Activated CD8-positive, alpha-beta T cell treated with anti-CD3 and anti-CD28 coated beads, Interleukin-2, amount 10 ng/mL, durations not matched to agents 7 days and 5 days (primary cell): ENCODE data around the gene CASTOR1. TPM values are rescaled to one million over a fixed set of nuclear protein-coding genes. Genes with fewer than 3 reads are reported as not detected.

ENCODE experiments used
- ATAC-seq: fragments of 150-1000 bp; cut with Tn5 transposase; one replicate; pipeline ENCODE4 v1.10.0; 2021; ENCODE audit warnings: moderate library complexity
- CTCF ChIA-PET: fragments of 350-600 bp; sonication (Branson Sonifier 250); formaldehyde crosslinking; loops from one replicate; lab custom pipeline; 2021; ENCODE audit warnings: antibody characterized with exemption; lab: Charles Lee
- POLR2A ChIA-PET: fragments of 350-600 bp; sonication (Branson Sonifier 250); formaldehyde crosslinking; loops from one replicate; lab custom pipeline; 2021; ENCODE audit warnings: antibody characterized with exemption; lab: Charles Lee
- DNase-seq: peaks from one replicate; pipeline ENCODE4 v3.0.0-alpha.2; 2020
- H3K27ac Mint-ChIP-seq: one replicate; pipeline ENCODE4 v1.8.0; 2021; ENCODE audit warnings: mild to moderate bottlenecking, mixed read lengths
- H3K27me3 Mint-ChIP-seq: one replicate; pipeline ENCODE4 v1.8.0; 2021; ENCODE audit warnings: low read depth, mixed read lengths
- H3K36me3 Mint-ChIP-seq: one replicate; pipeline ENCODE4 v1.8.0; 2021; ENCODE audit warnings: low read depth, mixed read lengths
- H3K4me1 Mint-ChIP-seq: one replicate; pipeline ENCODE4 v1.8.0; 2021; ENCODE audit warnings: low read depth, mixed read lengths
- H3K4me3 Mint-ChIP-seq: one replicate; pipeline ENCODE4 v1.8.0; 2021; ENCODE audit warnings: mild to moderate bottlenecking, mixed read lengths
- H3K9me3 Mint-ChIP-seq: one replicate; pipeline ENCODE4 v1.8.0; 2022; ENCODE audit warnings: mixed read lengths; ENCODE audit not compliant: insufficient read depth
- total RNA-seq, 2 experiments: library from RNA; stranded (reverse); gene quantifications; one replicate each; pipeline ENCODE4 v1.2.3, GENCODE V29; 2021

CASTOR1 gene
- total RNA-seq, 2 experiments from 2014 or later = 24.5 to 25.4 TPM

DNA sequence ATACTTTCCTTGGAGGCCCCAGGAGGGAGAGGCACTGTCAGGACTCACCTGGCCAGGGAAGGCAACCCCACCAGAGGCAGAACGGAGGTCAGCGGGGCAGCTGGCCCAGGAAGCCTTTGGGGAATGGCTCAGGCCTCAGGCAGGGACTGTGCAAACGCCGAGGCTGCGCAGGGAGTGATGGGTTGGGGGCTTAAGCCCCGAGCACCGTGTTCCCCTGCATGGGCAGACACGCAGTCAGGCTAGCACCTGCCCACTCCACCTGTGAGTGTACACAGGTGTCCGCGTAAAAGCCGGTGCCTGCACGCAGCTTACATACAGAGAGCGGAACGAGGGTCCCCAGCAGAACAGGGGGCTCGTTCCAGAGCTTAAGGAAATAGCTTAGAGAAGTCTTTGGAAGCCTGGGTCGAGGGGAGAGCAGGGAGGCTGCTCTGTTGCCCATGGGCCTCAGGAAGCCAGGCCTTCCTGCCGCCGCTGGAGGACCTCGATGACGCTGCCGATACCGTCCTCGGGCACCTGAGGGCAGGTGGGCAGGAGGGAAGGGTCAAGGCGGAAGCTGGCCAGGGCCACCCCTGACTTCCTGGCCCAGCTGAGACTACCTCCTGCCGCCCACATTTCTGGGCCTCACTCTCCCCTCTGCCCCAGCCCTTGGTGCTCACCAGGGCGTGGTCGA, 4.0 kb downstream of the CASTOR1 start:
- no peaks in the 10 kb centered on the region for H3K27me3 Mint-ChIP-seq
- CTCF ChIA-PET = interaction anchor here (0.9 to 4.8 kb wide), 10 partner anchors 18 to 181 kb away, joined by 3 to 59 read pairs (median 4); partner anchors contain the start of gene RNF215
- no peak overlapping the region for H3K4me3 Mint-ChIP-seq
- no peak for DNase-seq
- peak overlapping the region; percentile 82 for H3K27ac Mint-ChIP-seq
- H3K9me3 Mint-ChIP-seq = no peaks in the 10 kb centered on the region
- H3K36me3 Mint-ChIP-seq = peaks cover 24% of the 10 kb centered on the region
- POLR2A ChIA-PET = interaction anchor here (0.5 to 4.9 kb wide), 3 partner anchors 21 to 98 kb away, joined by 3 to 17 read pairs (median 4); no protein-coding TSS in a partner anchor
- peaks cover 69% of the 10 kb centered on the region for H3K4me1 Mint-ChIP-seq
- no peak for ATAC-seq

DNA sequence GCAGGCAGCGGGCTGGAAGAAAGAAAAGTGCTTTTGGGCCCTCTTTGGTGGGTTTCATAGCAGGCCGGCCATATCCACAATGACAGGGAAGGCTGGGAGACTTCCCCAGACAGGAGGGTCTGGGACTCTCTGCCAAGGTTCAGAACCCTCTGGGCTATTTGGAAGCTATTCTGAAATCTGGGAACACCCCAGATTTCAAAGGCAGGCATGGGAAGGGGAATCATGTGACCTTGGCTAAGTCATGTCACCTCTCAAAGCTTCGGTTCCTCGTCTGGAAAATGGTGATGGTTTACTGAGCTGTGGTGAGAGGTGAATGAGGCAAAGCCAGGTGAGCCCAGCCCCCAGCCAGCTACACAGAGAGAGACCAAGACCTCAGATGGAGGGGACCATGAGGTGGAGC, 4.6 kb downstream of the CASTOR1 start:
- Mint-ChIP-seq H3K27ac (peak overlapping the region; percentile 82), H3K4me1 (peaks cover 66% of the 10 kb centered on the region), H3K27me3 (no peaks in the 10 kb centered on the region), H3K9me3 (no peaks in the 10 kb centered on the region), H3K36me3 (peaks cover 27% of the 10 kb centered on the region), H3K4me3 (peak overlapping the region; percentile 71)
- CTCF ChIA-PET = interaction anchor here (1.2 to 4.8 kb wide), 7 partner anchors 17 to 180 kb away, joined by 4 to 59 read pairs (median 6); partner anchors contain the start of gene RNF215
- ATAC-seq (no peak), DNase-seq (no peak)
- POLR2A ChIA-PET = interaction anchor here (0.5 to 4.9 kb wide), 4 partner anchors 21 to 206 kb away, joined by 3 to 17 read pairs (median 4); no protein-coding TSS in a partner anchor

DNA sequence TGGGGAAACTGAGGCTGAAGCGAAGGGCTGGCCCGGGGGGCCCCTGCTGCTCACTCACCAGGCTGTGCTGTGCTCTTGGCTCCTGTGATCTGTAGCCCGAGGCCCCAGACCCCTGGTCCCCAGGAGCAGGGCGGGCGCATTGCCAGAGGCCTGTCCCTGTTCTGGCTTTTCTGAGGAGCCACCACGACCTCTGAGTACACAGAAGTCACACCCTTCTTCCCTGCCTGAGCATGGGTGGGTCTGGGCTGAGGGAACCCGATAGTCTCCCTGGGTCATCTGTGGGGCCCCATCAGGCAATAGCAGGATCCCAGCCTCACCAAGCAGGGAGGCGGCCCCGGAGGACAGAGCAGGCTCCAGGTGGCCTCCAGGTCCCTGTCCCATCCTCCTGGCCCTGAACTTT, 5.1 kb downstream of the CASTOR1 start:
- H3K4me1 Mint-ChIP-seq = peaks cover 68% of the 10 kb centered on the region
- CTCF ChIA-PET = interaction anchor here (1.2 to 4.8 kb wide), 10 partner anchors 17 to 191 kb away, joined by 3 to 59 read pairs (median 5); no protein-coding TSS in a partner anchor
- peaks cover 32% of the 10 kb centered on the region for H3K36me3 Mint-ChIP-seq
- POLR2A ChIA-PET = interaction anchor here (0.6 to 2.2 kb wide), 4 partner anchors 14 to 206 kb away, joined by 3 to 12 read pairs (median 4); no protein-coding TSS in a partner anchor
- H3K27ac Mint-ChIP-seq = peak overlapping the region; percentile 82
- DNase-seq (no peak), ATAC-seq (no peak)
- H3K9me3 Mint-ChIP-seq = no peaks in the 10 kb centered on the region
- no peaks in the 10 kb centered on the region for H3K27me3 Mint-ChIP-seq
- peak overlapping the region; percentile 71 for H3K4me3 Mint-ChIP-seq

DNA sequence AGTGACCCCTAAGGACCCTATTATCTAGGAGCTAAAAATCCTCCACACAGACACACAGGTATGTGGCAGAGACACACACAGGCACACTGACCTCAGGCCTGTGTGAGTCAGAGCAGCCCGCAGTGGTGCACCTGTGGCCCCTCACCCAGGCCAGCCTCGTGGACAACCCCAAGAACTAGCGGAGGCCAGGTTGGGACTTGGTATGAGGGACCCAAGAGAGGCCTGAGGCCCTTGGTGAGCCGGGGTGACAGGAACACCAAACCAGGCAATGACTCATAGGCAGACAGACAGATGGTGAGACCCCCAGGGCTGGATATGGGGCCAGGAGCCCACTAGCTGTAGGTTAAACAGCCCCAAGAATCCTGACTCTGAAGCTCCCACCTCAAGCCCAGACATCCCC, 6.0 kb downstream of the CASTOR1 start:
- H3K4me1 Mint-ChIP-seq = peaks cover 72% of the 10 kb centered on the region
- no peaks in the 10 kb centered on the region for H3K9me3 Mint-ChIP-seq
- POLR2A ChIA-PET = interaction anchor here (0.6 to 2.2 kb wide), 7 partner anchors 13 to 176 kb away, joined by 3 to 12 read pairs (median 3); no protein-coding TSS in a partner anchor
- peaks cover 1% of the 10 kb centered on the region for H3K27me3 Mint-ChIP-seq
- CTCF ChIA-PET = interaction anchor here (0.9 to 4.8 kb wide), 11 partner anchors 20 to 191 kb away, joined by 3 to 59 read pairs (median 5); no protein-coding TSS in a partner anchor
- no peak for DNase-seq
- peak overlapping the region; percentile 71 for H3K4me3 Mint-ChIP-seq
- H3K27ac Mint-ChIP-seq = peak overlapping the region; percentile 80
- no peak for ATAC-seq
- peaks cover 37% of the 10 kb centered on the region for H3K36me3 Mint-ChIP-seq

DNA sequence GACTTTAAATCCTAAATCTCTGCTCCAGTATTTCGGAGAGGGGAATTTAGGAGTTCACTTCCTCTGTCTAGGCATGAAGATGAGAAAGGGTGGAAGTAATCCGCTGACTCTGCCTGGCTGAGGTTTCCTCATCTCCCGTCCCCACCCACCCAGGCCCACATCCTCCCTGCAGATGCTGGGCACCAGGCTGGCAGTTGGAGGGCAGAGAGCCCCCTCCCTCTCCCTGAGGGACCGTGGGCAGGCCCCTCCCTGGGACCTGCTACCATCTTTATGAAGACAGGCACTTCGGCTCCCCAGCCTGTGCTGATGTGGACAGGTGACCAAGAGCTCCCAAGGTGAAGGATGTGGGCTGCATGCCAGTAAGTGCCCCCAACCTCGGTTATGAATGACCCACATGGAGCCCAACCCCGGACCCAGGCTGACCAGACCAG, 6.7 kb downstream of the CASTOR1 start:
- peak overlapping the region; percentile 80 for H3K27ac Mint-ChIP-seq
- ATAC-seq = no peak

DNA sequence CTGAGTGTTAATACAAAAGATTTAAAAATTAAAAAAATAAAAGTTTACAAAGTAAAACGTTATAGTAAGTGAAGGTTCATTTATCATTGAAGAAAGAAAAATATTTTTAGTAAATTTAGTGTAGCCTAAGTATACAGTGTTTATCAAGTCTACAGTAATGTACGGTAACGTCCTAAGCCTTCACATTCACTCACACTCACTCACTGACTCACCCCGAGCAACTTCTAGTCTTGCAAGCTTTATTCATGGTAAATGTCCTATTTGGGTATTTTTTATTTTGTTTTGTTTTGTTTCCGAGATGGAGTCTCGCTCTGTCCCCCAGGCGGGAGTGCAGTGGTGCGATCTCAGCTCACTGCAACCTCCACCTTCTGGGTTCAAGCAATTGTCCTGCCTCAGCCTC, 8.8 kb downstream of the CASTOR1 start:
- Mint-ChIP-seq H3K4me3 (no peak overlapping the region), H3K36me3 (peaks cover 50% of the 10 kb centered on the region), H3K9me3 (no peaks in the 10 kb centered on the region), H3K4me1 (peaks cover 73% of the 10 kb centered on the region), H3K27me3 (peaks cover 1% of the 10 kb centered on the region), H3K27ac (no peak overlapping the region)
- DNase-seq (no peak), ATAC-seq (no peak)
- CTCF ChIA-PET = interaction anchor here (1.3 to 5.1 kb wide), 7 partner anchors 8 to 173 kb away, joined by 4 to 37 read pairs (median 5); partner anchors contain the start of genes CASTOR1 and RNF215
- POLR2A ChIA-PET = interaction anchor here (1.8 kb wide), 1 partner anchor 14 kb away, joined by 10 read pairs; the partner anchor contains the start of gene OSM

More for the DNA sequence above, 6.7 kb downstream of the CASTOR1 start:
- Mint-ChIP-seq H3K9me3 (no peaks in the 10 kb centered on the region), H3K4me3 (peak overlapping the region; percentile 71), H3K36me3 (peaks cover 42% of the 10 kb centered on the region), H3K27me3 (peaks cover 1% of the 10 kb centered on the region), H3K4me1 (peaks cover 72% of the 10 kb centered on the region)
- CTCF ChIA-PET = interaction anchor here (0.9 to 4.8 kb wide), 6 partner anchors 20 to 174 kb away, joined by 3 to 59 read pairs (median 6); no protein-coding TSS in a partner anchor
- POLR2A ChIA-PET = interaction anchor here (0.6 to 2.2 kb wide), 5 partner anchors 14 to 141 kb away, joined by 3 to 12 read pairs (median 3); no protein-coding TSS in a partner anchor
- DNase-seq = no peak

DNA sequence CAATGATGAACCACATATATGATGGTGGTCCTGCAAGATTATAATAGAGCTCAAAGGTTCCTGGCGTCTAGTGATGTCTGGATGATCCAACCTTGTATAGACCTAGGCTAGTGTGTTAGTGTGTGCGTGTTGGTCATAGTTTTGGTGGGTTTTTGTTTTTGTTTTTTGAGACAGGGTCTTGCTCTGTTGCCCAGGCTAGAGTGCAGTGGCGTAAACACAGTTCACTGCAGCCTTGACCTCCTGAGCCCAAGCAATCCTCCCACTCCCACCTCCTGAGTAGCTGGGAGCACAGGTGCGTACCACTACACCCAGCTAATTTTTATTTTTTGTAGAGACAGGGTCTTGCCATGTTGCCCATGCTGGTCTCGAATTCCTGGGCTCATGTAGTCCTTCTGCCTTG, 9.4 kb downstream of the CASTOR1 start:
- Mint-ChIP-seq H3K27ac (peak overlapping the region; percentile 55), H3K4me1 (peaks cover 73% of the 10 kb centered on the region), H3K36me3 (peaks cover 51% of the 10 kb centered on the region), H3K9me3 (no peaks in the 10 kb centered on the region), H3K4me3 (peak overlapping the region; percentile 12), H3K27me3 (peaks cover 1% of the 10 kb centered on the region)
- DNase-seq (no peak), ATAC-seq (no peak)
- ChIA-PET POLR2A (interaction anchor here (1.0 to 1.8 kb wide), 2 partner anchors 13 to 76 kb away, joined by 4 to 10 read pairs; partner anchors contain the start of genes CCDC157, OSM and SF3A1), CTCF (interaction anchor here (1.3 to 5.1 kb wide), 6 partner anchors 8 to 172 kb away, joined by 4 to 37 read pairs (median 5); partner anchors contain the start of genes CASTOR1 and RNF215)

DNA sequence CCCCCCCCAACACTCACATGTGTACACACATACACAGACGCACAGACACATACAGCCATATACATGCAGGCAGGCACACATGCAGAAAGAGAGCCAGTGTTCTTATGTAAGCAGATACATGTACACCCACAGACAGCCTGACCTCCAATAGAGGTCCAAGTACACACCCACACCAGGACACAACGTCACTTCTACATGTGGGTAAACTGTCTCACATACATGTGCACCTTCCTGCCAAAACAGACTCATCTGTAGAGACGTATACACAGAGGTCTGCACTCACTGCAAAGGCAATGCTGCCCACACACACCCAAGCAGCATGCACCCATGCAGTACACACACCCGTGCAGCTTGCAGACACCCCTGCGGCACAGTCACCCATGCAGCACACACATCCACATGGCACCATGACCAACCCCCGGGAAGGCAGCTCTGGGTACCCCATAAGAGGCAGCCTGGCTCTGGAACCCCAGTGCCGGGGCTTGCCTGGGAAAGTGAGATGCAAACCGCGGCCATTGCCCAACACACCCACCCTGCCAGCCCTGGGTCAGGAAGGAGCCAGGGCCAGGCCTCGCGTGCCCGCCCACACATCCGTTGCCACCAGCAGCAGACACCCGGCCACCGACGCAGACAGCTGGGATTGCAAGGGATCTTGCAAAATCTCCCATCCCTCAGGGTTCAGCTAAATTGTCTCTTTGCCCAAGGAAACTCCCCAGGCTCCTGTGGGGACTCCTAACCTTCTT, 10.1 kb downstream of the CASTOR1 start:
- ChIA-PET POLR2A (interaction anchor here (0.9 to 1.8 kb wide), 3 partner anchors 11 to 77 kb away, joined by 3 to 10 read pairs (median 4); partner anchors contain the start of genes CCDC157, OSM and SF3A1), CTCF (interaction anchor here (1.3 to 5.1 kb wide), 5 partner anchors 8 to 108 kb away, joined by 4 to 37 read pairs (median 5); partner anchors contain the start of genes CASTOR1 and RNF215)
- no peak for DNase-seq
- ATAC-seq = no peak
- Mint-ChIP-seq H3K27ac (peak overlapping the region; percentile 55), H3K36me3 (peaks cover 52% of the 10 kb centered on the region), H3K4me3 (peak overlapping the region; percentile 12), H3K4me1 (peaks cover 72% of the 10 kb centered on the region), H3K27me3 (peaks cover 1% of the 10 kb centered on the region), H3K9me3 (no peaks in the 10 kb centered on the region)

DNA sequence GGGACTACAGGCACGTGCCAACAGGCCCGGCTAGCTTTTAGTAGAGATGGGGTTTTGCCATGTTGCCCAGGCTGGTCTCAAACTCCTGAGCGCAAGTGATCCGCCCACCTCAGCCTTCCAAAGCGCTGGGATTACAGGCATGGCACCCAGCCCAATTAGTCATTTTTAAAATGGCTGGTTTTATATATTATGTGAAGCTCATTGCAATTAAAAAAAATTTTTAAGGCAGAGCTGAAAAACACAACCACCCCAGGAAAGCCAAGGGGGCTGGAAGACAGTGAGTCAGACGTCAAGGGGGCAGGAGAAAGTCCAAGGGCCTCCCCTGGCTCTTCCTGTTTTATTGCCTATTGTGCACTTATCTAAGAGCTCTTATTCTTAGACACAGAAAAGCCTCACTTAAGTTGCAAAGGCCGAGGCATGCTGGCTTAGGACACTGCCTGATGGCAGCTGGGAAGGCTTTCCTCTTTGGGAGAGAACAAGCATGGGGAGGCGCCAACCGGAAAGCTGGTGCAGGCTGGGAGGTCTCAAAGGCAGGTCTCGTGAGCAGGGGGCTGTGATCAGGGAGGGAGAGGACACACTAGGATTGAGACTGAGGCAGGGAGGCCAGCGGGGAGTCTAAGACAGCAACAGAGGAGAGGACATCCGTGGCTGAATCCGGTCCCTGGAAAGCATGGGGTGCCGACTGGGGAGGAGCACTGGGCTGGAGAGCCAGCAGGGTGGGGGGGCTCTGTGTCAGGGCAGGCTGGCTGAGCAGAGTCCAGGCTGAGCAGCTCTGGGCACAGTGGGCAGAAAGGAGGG, 11.6 kb downstream of the CASTOR1 start:
- peaks cover 1% of the 10 kb centered on the region for H3K27me3 Mint-ChIP-seq
- H3K27ac Mint-ChIP-seq = peak overlapping the region; percentile 48

DNA sequence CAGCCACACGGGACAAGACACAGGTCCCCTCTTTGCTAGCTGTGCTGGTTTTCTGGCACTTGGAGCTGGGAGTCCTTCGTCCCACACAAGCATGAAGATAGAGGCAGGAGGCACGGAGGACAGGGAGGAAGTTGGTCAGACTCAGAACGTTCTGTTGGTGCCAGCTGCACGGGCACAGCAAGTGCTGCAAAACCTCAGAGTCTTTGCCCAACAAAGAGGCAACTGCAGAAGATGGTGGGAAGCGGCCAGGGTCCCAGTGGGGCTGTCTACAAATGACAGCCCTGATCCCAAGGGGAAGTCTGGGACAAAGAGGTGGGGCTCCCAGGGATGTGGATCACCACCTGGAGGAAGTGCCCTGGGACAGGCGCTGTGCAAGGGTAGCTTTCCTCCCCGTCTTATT, 13.3 kb downstream of the CASTOR1 start:
- Mint-ChIP-seq H3K27me3 (peaks cover 1% of the 10 kb centered on the region), H3K36me3 (peaks cover 63% of the 10 kb centered on the region), H3K27ac (peak overlapping the region; percentile 36), H3K4me1 (peaks cover 69% of the 10 kb centered on the region), H3K4me3 (peak overlapping the region; percentile 6), H3K9me3 (no peaks in the 10 kb centered on the region)
- POLR2A ChIA-PET = interaction anchor here (0.6 to 0.7 kb wide), 2 partner anchors 8 to 1153 kb away, joined by 3 read pairs; no protein-coding TSS in a partner anchor
- CTCF ChIA-PET = interaction anchor here (0.8 to 5.1 kb wide), 6 partner anchors 8 to 112 kb away, joined by 3 to 37 read pairs (median 4); partner anchors contain the start of gene CASTOR1
- DNase-seq (no peak), ATAC-seq (no peak)

More for the DNA sequence above, 11.6 kb downstream of the CASTOR1 start:
- ChIA-PET POLR2A (interaction anchor here (0.6 to 1.0 kb wide), 5 partner anchors 9 to 705 kb away, joined by 3 to 4 read pairs (median 3); no protein-coding TSS in a partner anchor), CTCF (interaction anchor here (0.8 to 5.1 kb wide), 7 partner anchors 9 to 170 kb away, joined by 3 to 37 read pairs (median 4); partner anchors contain the start of genes CASTOR1 and RNF215)
- H3K36me3 Mint-ChIP-seq = peaks cover 57% of the 10 kb centered on the region
- no peak overlapping the region for H3K4me3 Mint-ChIP-seq
- H3K4me1 Mint-ChIP-seq = peaks cover 66% of the 10 kb centered on the region
- ATAC-seq = no peak
- no peaks in the 10 kb centered on the region for H3K9me3 Mint-ChIP-seq
- no peak for DNase-seq
